Ovary (tissue), 9 donors: Measurements from ENCODE around the gene MDM1. TPM values are rescaled to one million over a fixed set of nuclear protein-coding genes. Genes with fewer than 3 reads are reported as not detected.

ENCODE experiments used
- DNase-seq, 5 donors: peaks; one replicate each; pipeline ENCODE4 v3.0.0-alpha.2; 2019 to 2020
- H3K27ac ChIP-seq, 2 donors: fragments of 200-600 bp; one replicate each; pipeline versions ENCODE4 v1.5.1 to v1.8.0; 2019 to 2022
- H3K27me3 ChIP-seq: fragments of 200-600 bp; one replicate; pipeline ENCODE4 v1.8.0; 2022
- H3K36me3 ChIP-seq: fragments of 200-600 bp; sonication (generic); one replicate; pipeline ENCODE4 v1.5.1; 2019
- H3K4me1 ChIP-seq: one replicate; pipeline ENCODE4 v1.8.1; 2013; ENCODE audit warnings: mild to moderate bottlenecking, moderate library complexity; ENCODE audit not compliant: insufficient read depth
- H3K4me3 ChIP-seq: fragments of 200-600 bp; sonication (generic); one replicate; pipeline ENCODE4 v1.5.1; 2017
- H3K9me3 ChIP-seq, 2 donors: fragments of 200-600 bp in 1 of 2; sonication (generic) in 1 of 2; one replicate each; pipeline versions ENCODE4 v1.5.1 to v1.8.1; 2013 to 2019; ENCODE audit warnings: mild to moderate bottlenecking in 1 of 2, moderate library complexity in 1 of 2
- EP300 ChIP-seq: sonication (generic); formaldehyde crosslinking; IDR thresholded peaks from one replicate; pipeline ENCODE4 v1.6.1; 2017; ENCODE audit warnings: antibody characterized with exemption
- POLR2A ChIP-seq: fragments of 450-650 bp; IDR thresholded peaks from one replicate; pipeline ENCODE4 v1.6.1; 2017; ENCODE audit warnings: antibody characterized with exemption, mild to moderate bottlenecking, moderate library complexity
- WGBS, 3 donors: extraction: QIAGEN DNeasy Blood & Tissue Kit in 1 of 3; methylation state at CpG; one replicate each; pipeline versions ENCODE4 v1.1.5 to v1.1.7; 2013 to 2017; 5-methylcytosine and 5-hydroxymethylcytosine counted together
- intact Hi-C, 4 donors: fragments of 100-400 bp; cut with DNase I; formaldehyde crosslinking; loops; one replicate each; pipeline versions ENCODE4 v1.11.0 to v1.15.1; 2022 to 2023
- polyA plus RNA-seq, 2 donors: library from polyadenylated mRNA; stranded (reverse); fragments of 200-250 nt in 1 of 2; fragments of 350-450 nt in 1 of 2; fragmentation: Illumina TruSeq in 1 of 2; extraction: RNeasy Lipid Tissue Mini Kit (QIAGEN cat#74804) in 1 of 2; gene quantifications; one replicate each; pipeline ENCODE4 v1.2.3, GENCODE V29; 2013 to 2014
- total RNA-seq, 7 donors: library from RNA; depleted of rRNA in 2 of 7; stranded (reverse); fragments of >200 nt in 2 of 7; fragmentation: NEBNext Ultra II Directional in 3 of 7; extraction: Animal tissue kit (Norgen Biotek cat#: 25700) in 3 of 7; gene quantifications; one replicate each; pipeline versions ENCODE4 v1.1.0 to v1.2.4, GENCODE V29; 2016 to 2023
- TF ChIP-seq, protein P1 (sequence below), 3 donors: fragments of 450-650 bp in 2 of 3; fragments of 200-600 bp in 1 of 3; IDR thresholded peaks; one replicate each; pipeline versions ENCODE4 v1.5.1 to v1.8.0; 2016 to 2022; ENCODE audit warnings: antibody characterized with exemption in 3 of 3, mild to moderate bottlenecking in 1 of 3
- donor health status: DM: no; HTN: no; CAD: no; lungs with moderate emphysema.
- donor health status: DM: no; HTN: no; CAD: no.
- donor health status: Bipolar disorder and iron deficiency.
- donor health status: DM: yes; HTN: yes; CAD: no.
- donor health status: DM: no; HTN: no; CAD: no.
- donor health status: DM: yes; HTN: yes; CAD: no.

Gene MDM1
- total and polyA plus RNA-seq, 9 donors = 9.1 to 20.4 (median 13.4) TPM

DNA sequence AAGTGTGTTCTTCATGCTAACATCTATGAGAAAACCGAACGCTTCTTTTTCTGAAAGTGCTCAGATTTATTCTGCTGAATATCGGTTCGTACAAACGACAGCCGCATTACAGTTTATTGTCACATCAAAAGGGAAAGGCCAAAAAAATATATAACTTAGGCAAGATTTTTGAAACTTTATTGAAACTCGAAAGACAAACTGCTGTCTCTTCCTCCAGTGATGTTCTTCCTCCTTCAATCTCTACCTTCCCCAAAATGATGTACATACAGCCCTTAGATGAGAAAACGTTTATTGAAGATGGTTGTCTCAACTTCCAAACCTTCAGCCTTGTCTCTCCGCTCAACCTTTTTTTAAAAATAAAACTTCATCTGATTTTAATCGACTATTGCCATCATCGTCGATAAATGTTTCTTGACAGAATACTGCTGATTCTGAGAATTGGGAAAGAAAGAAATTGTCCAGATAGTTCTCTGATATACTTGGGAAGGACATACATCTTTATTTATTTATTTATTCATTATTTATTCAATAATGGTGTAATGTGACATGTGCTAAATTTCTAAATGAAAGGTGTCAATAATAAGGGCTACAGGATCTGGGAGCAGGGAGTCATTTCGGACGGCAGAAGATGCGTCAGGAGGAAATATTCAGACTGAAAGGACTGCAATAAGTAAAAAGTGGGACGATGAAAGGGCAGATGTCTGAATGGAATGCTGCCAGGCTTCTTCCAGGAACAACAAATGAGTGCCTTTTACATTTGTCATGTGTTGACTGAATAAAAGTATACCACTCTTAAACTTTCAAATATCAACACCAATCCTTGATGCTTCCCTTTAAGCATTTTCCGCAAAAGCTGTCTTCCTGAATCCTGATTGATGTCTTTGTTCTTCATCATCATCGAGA lies 817 bp upstream of the MDM1 start:
- TF ChIP-seq EP300 (no peak), POLR2A (no peak)
- TF ChIP-seq, protein P1, sequence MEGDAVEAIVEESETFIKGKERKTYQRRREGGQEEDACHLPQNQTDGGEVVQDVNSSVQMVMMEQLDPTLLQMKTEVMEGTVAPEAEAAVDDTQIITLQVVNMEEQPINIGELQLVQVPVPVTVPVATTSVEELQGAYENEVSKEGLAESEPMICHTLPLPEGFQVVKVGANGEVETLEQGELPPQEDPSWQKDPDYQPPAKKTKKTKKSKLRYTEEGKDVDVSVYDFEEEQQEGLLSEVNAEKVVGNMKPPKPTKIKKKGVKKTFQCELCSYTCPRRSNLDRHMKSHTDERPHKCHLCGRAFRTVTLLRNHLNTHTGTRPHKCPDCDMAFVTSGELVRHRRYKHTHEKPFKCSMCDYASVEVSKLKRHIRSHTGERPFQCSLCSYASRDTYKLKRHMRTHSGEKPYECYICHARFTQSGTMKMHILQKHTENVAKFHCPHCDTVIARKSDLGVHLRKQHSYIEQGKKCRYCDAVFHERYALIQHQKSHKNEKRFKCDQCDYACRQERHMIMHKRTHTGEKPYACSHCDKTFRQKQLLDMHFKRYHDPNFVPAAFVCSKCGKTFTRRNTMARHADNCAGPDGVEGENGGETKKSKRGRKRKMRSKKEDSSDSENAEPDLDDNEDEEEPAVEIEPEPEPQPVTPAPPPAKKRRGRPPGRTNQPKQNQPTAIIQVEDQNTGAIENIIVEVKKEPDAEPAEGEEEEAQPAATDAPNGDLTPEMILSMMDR (IDR thresholded peaks at IDR 0.05) = no peak
- Histone ChIP-seq H3K4me3 (peak overlapping the region; percentile 75), H3K9me3 (no peaks in the 10 kb centered on the region), H3K4me1 (no peaks in the 10 kb centered on the region), H3K27ac (no peak overlapping the region), H3K36me3 (no peaks in the 10 kb centered on the region), H3K27me3 (no peaks in the 10 kb centered on the region)
- no peak for DNase-seq
- 47 to 50% (median 48%) methylated on average over 18 of the region's 18 CpGs for WGBS, 3 donors
- intact Hi-C loops = no loop called here

DNA sequence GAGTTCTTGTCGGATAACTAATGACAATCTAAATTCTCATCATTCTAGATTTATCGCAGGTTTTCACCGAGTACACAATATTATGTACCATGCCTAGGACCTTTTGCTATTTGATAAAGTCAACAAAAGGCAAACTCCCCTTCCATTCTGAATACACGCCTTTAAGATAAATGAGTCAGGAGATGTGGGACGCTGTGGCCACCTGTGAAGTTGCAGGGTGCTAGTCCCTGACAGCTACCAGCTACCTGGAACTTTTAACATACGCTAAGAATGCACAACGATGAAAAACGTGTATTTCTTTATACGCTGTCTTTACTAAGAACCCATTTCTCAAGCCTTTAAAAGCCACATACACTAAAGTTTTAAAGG lies 678 bp downstream of the MDM1 start:
- Histone ChIP-seq H3K4me1 (no peaks in the 10 kb centered on the region), H3K4me3 (peak overlapping the region; percentile 75), H3K27me3 (no peaks in the 10 kb centered on the region), H3K27ac (no peak overlapping the region), H3K9me3 (no peaks in the 10 kb centered on the region), H3K36me3 (no peaks in the 10 kb centered on the region)
- TF ChIP-seq EP300 = no peak
- no peak for TF ChIP-seq POLR2A
- TF ChIP-seq, protein P1 (IDR thresholded peaks at IDR 0.05) = no peak
- no peak for DNase-seq
- WGBS, 3 donors = 20 to 24% (median 20%) methylated on average over 9 of the region's 9 CpGs
- intact Hi-C loops = no loop called here

DNA sequence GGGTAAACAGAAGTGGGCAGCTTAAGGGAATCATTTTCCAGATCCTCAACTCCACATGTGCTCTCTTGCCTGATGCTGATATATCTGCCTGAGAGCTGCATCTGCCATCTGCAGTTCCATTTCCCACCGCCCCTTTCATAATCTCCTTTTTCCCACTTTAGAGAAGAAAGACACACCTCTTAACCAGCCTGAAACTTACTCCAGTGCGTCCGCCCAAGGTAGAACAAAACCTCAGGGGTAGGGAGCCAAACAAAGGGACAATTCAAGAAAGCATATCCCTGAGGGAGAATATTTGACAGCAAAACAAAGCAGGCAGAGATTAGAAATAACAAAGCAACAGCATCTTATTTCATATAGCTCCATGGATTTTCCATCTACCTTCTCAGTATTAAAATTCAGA lies 4.3 kb downstream of the MDM1 start:
- H3K4me3 ChIP-seq = no peak overlapping the region
- intact Hi-C loops = no loop called here
- TF ChIP-seq, protein P1 (IDR thresholded peaks at IDR 0.05) = no peak
- TF ChIP-seq EP300 (no peak), POLR2A (no peak)
- no peaks in the 10 kb centered on the region for H3K9me3 ChIP-seq
- no peaks in the 10 kb centered on the region for H3K27me3 ChIP-seq
- WGBS, 3 donors = 92 to 95% (median 93%) methylated on average over 3 of the region's 3 CpGs
- DNase-seq = no peak
- H3K27ac ChIP-seq = no peak overlapping the region
- H3K4me1 ChIP-seq = no peaks in the 10 kb centered on the region
- H3K36me3 ChIP-seq = no peaks in the 10 kb centered on the region

DNA sequence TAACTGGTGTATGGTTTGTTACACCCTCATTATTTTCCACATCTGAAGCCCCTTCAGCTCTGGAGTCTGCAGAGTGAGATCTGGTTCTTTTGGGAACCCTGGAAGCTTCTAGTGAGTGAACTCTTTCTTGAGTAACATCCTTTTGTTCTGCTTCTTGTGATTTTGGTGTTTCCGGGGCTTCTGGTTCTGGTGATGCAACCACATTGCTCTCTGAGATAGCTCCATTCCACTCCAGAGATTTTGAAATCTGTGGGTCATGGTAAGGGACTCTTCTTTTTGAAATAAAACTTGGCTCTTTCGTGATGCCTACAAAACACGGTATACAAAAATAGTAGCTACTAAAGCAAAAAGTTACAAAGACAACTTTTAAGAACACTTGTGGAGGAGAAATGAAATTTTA lies 5.4 kb downstream of the MDM1 start:
- no peak for DNase-seq
- Histone ChIP-seq H3K27me3 (no peaks in the 10 kb centered on the region), H3K4me3 (no peak overlapping the region), H3K27ac (no peak overlapping the region), H3K36me3 (no peaks in the 10 kb centered on the region), H3K4me1 (no peaks in the 10 kb centered on the region), H3K9me3 (no peaks in the 10 kb centered on the region)
- TF ChIP-seq EP300 (no peak), POLR2A (no peak)
- TF ChIP-seq, protein P1 (IDR thresholded peaks at IDR 0.05) = no peak
- 88 to 91% (median 89%) methylated on average over 3 of the region's 3 CpGs for WGBS, 3 donors
- intact Hi-C loops = no loop called here
